Caco-2 (cell line): Measurements from ENCODE around the gene SLC7A5. TPM values are rescaled to one million over a fixed set of nuclear protein-coding genes. Genes with fewer than 3 reads are reported as not detected.
"Not testable (repeated sequence)": the region's sequence is repeated elsewhere in the genome, so short reads cannot be mapped to it uniquely, and the experiment has no call there.

Source experiments
- BruUV-seq: library from RNA; stranded (reverse); fragments of 400-500 nt; replicated peaks from 2 replicates; lab custom pipeline; 2021; lab: Mats Ljungman, UMichigan
- CTCF ChIA-PET: fragments of 300-600 bp; sonication (Branson Sonifier 250); formaldehyde crosslinking; loops from one replicate; lab custom pipeline; 2022; ENCODE audit warnings: antibody characterized with exemption; lab: Charles Lee
- POLR2A ChIA-PET: fragments of 300-600 bp; sonication (Branson Sonifier 250); formaldehyde crosslinking; loops from one replicate; lab custom pipeline; 2022; ENCODE audit warnings: antibody characterized with exemption; lab: Charles Lee
- DNase-seq, 2 experiments: peaks; one replicate each; pipeline versions ENCODE4 v3.0.0 to v3.0.0-alpha.2; 2020 to 2022
- H3K27me3 ChIP-seq: replicated peaks from 2 replicates; pipeline ENCODE4 v1.6.0; 2011; ENCODE audit warnings: low read length; ENCODE audit not compliant: control insufficient read depth, insufficient read depth
- H3K36me3 ChIP-seq: 2 replicates; pipeline ENCODE4 v1.5.1; 2011; ENCODE audit warnings: low read length; ENCODE audit not compliant: control insufficient read depth, insufficient read depth
- H3K4me1 ChIP-seq: fragments of 250-450 bp; sonication (Bioruptor Pico); 2 replicates; pipeline ENCODE4 v1.5.1; 2020; ENCODE audit warnings: mild to moderate bottlenecking
- H3K4me3 ChIP-seq: 2 replicates; pipeline ENCODE4 v1.5.1; 2011; ENCODE audit warnings: low read depth, mild to moderate bottlenecking, control low read depth, low read length
- H3K9me3 ChIP-seq: fragments of 250-450 bp; sonication (Bioruptor Pico); 2 replicates; pipeline ENCODE4 v1.5.1; 2020; ENCODE audit warnings: mild to moderate bottlenecking, moderate library complexity
- H3K27ac Mint-ChIP-seq: one replicate; pipeline ENCODE4 v1.8.0; 2022; ENCODE audit warnings: mixed read lengths; ENCODE audit not compliant: unreplicated experiment
- H3K27me3 Mint-ChIP-seq: one replicate; pipeline ENCODE4 v1.8.0; 2022; ENCODE audit warnings: mixed read lengths; ENCODE audit not compliant: insufficient read depth, unreplicated experiment
- H3K36me3 Mint-ChIP-seq: one replicate; pipeline ENCODE4 v1.8.0; 2022; ENCODE audit warnings: mild to moderate bottlenecking, mixed read lengths; ENCODE audit not compliant: insufficient read depth, unreplicated experiment
- H3K4me1 Mint-ChIP-seq: one replicate; pipeline ENCODE4 v1.8.0; 2022; ENCODE audit warnings: low read depth, mixed read lengths; ENCODE audit not compliant: unreplicated experiment
- H3K4me3 Mint-ChIP-seq: one replicate; pipeline ENCODE4 v1.8.0; 2022; ENCODE audit warnings: mild to moderate bottlenecking, moderate library complexity, mixed read lengths; ENCODE audit not compliant: unreplicated experiment
- H3K9me3 Mint-ChIP-seq: one replicate; pipeline ENCODE4 v1.8.0; 2022; ENCODE audit warnings: mixed read lengths; ENCODE audit not compliant: unreplicated experiment
- intact Hi-C: fragments of 100-400 bp; cut with micrococcal nuclease; formaldehyde crosslinking; loops from one replicate; pipeline ENCODE4 v1.10.0; 2022; ENCODE audit not compliant: unreplicated experiment
- total RNA-seq: library from RNA; stranded (reverse); gene quantifications from 2 replicates; pipeline ENCODE4 v1.2.3, GENCODE V29; 2022
- TF ChIP-seq, protein P1 (sequence below), 2 experiments: fragments of 200-600 bp in 1 of 2; IDR thresholded peaks; 1 replicate in 1 of 2; 2 replicates in 1 of 2; pipeline versions ENCODE4 v1.5.1 to v1.8.0; 2011 to 2022; ENCODE audit warnings: antibody characterized with exemption in 1 of 2, control low read depth in 1 of 2, inconsistent platforms in 1 of 2, low read depth in 1 of 2, low read length in 1 of 2, mild to moderate bottlenecking in 1 of 2, moderate library complexity in 1 of 2; ENCODE audit not compliant: insufficient read depth in 1 of 2, severe bottlenecking in 1 of 2, unreplicated experiment in 1 of 2

SLC7A5 gene
- total RNA-seq, 1 experiment from 2014 or later, result 534 TPM

- H3K27me3 Mint-ChIP-seq, result no peaks in the 10 kb centered on the region
- ChIA-PET POLR2A (no interaction called here), CTCF (no interaction called here)
- H3K4me3 ChIP-seq, result no peak overlapping the region
- DNase-seq, result no peak
- H3K9me3 Mint-ChIP-seq, result no peaks in the 10 kb centered on the region
- no TSS peak for BruUV-seq
- H3K27me3 ChIP-seq, result no peaks in the 10 kb centered on the region
- H3K4me3 Mint-ChIP-seq, result no peak overlapping the region
- intact Hi-C loops, result no loop called here
- TF ChIP-seq, protein P1, sequence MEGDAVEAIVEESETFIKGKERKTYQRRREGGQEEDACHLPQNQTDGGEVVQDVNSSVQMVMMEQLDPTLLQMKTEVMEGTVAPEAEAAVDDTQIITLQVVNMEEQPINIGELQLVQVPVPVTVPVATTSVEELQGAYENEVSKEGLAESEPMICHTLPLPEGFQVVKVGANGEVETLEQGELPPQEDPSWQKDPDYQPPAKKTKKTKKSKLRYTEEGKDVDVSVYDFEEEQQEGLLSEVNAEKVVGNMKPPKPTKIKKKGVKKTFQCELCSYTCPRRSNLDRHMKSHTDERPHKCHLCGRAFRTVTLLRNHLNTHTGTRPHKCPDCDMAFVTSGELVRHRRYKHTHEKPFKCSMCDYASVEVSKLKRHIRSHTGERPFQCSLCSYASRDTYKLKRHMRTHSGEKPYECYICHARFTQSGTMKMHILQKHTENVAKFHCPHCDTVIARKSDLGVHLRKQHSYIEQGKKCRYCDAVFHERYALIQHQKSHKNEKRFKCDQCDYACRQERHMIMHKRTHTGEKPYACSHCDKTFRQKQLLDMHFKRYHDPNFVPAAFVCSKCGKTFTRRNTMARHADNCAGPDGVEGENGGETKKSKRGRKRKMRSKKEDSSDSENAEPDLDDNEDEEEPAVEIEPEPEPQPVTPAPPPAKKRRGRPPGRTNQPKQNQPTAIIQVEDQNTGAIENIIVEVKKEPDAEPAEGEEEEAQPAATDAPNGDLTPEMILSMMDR (IDR thresholded peaks at IDR 0.05; ENCODE audit: insufficient read depth in 1 of 2, low read depth in 1 of 2, low read length in 1 of 2, severe bottlenecking in 1 of 2, unreplicated experiment in 1 of 2), result no peak
- H3K4me1 ChIP-seq, result 0 out of 2 replicates have a peak, but pooled peaks cover 6% of the 10 kb centered on the region
- no peaks in the 10 kb centered on the region for H3K9me3 ChIP-seq
- no peaks in the 10 kb centered on the region for H3K36me3 ChIP-seq
- H3K4me1 Mint-ChIP-seq, result peaks cover 10% of the 10 kb centered on the region
- no peak overlapping the region for H3K27ac Mint-ChIP-seq
- no peaks in the 10 kb centered on the region for H3K36me3 Mint-ChIP-seq
These were observed 28.5 kb upstream of the SLC7A5 start for GRCh38 chr16:87897521-87898505.

DNA sequence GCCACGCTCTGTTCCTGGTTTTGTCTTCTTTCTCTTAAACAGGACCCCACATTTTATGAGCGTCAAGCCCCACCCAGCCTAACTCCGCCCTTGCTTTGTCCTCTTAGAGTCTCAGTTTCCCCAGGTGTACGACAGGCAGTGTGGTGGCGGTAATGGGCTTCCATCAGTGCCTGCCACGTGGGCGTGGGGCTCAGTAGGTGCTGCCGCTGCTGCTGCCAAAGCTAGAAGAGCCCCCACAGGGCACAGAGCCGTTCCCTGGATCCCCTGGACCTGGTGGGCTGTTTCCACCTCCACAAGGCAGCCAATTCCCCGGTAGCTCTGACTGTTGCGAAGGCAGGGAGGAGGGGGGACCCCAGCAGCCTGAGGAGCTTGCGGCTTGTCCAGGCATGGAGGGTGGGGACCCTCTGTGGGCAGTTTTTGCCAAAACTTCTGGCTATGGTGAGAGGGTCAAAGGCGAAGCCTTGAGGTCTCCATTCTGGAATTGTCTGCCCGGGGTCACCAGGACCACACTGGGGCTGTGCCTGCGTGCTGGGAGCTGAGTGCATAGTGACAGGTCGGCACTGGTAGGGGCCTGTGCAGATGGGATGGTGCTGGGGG lies 27.7 kb upstream of the SLC7A5 start:
- CTCF ChIA-PET, H3K27me3 Mint-ChIP-seq, H3K27ac Mint-ChIP-seq, H3K36me3 Mint-ChIP-seq, intact Hi-C loops, H3K36me3 ChIP-seq, DNase-seq, H3K27me3 ChIP-seq, H3K9me3 ChIP-seq, H3K4me3 Mint-ChIP-seq, H3K4me1 ChIP-seq, H3K4me3 ChIP-seq, H3K9me3 Mint-ChIP-seq, POLR2A ChIA-PET, BruUV-seq: not testable (repeated sequence)
- peaks cover 10% of the 10 kb centered on the region for H3K4me1 Mint-ChIP-seq

GRCh38 chr16:87896176-87896890 lies 27.0 kb upstream of the SLC7A5 start:
- H3K36me3 Mint-ChIP-seq, CTCF ChIA-PET, H3K27ac Mint-ChIP-seq, DNase-seq, H3K36me3 ChIP-seq, H3K9me3 Mint-ChIP-seq, H3K27me3 ChIP-seq, BruUV-seq, intact Hi-C loops, H3K4me3 ChIP-seq, H3K4me1 ChIP-seq, H3K27me3 Mint-ChIP-seq, H3K9me3 ChIP-seq, H3K4me3 Mint-ChIP-seq, POLR2A ChIA-PET: not testable (repeated sequence)
- H3K4me1 Mint-ChIP-seq, result peaks cover 10% of the 10 kb centered on the region
